BJ (cell line): ENCODE results near the gene ZNF500. TPM values are rescaled to one million over a fixed set of nuclear protein-coding genes. Genes with fewer than 3 reads are reported as not detected.

Experiments used
- CTCF ChIA-PET: fragments of 350-600 bp; formaldehyde crosslinking; extraction: SDS; loops from one replicate; lab custom pipeline; 2021; ENCODE audit warnings: antibody characterized with exemption, inconsistent platforms; lab: Yijun Ruan, JAX
- POLR2A ChIA-PET: fragments of 300-600 bp; sonication (Branson Sonifier 250); formaldehyde crosslinking; extraction: SDS; loops from one replicate; lab custom pipeline; 2021; ENCODE audit warnings: antibody characterized with exemption; lab: Charles Lee
- DNase-seq: peaks from one replicate; pipeline ENCODE4 v3.0.0-alpha.2; 2011; ENCODE audit warnings: low read depth
- H3K27me3 ChIP-seq: 2 replicates; pipeline ENCODE4 v1.6.0; 2011; ENCODE audit warnings: low read length; ENCODE audit not compliant: control insufficient read depth, insufficient read depth
- H3K36me3 ChIP-seq: 2 replicates; pipeline ENCODE4 v1.5.1; 2011; ENCODE audit warnings: low read length; ENCODE audit not compliant: control insufficient read depth, insufficient read depth
- H3K4me3 ChIP-seq: 2 replicates; pipeline ENCODE4 v1.5.1; 2011; ENCODE audit warnings: low read depth, mild to moderate bottlenecking, control low read depth, low read length
- CTCF ChIP-seq: IDR thresholded peaks from 2 replicates; pipeline ENCODE4 v1.5.1; 2011; ENCODE audit warnings: low read depth, mild to moderate bottlenecking, control low read depth, inconsistent platforms, low read length, moderate library complexity; ENCODE audit not compliant: insufficient read depth
- polyA plus RNA-seq: library from polyadenylated mRNA; depleted of rRNA; stranded (reverse); fragments of >200 nt; gene quantifications from 2 replicates; pipeline ENCODE4 v1.2.3, GENCODE V29; 2011

The ZNF500 gene
- polyA plus RNA-seq, 1 experiment = 6.5 TPM

- peaks cover 27% of the 10 kb centered on the region for H3K36me3 ChIP-seq
- DNase-seq = no peak
- POLR2A ChIA-PET = no interaction called here
- CTCF ChIA-PET = no interaction called here
- no peaks in the 10 kb centered on the region for H3K27me3 ChIP-seq
- no peak overlapping the region for H3K4me3 ChIP-seq
- TF ChIP-seq CTCF = no peak
Observed at GRCh38 chr16:4752351-4753100, 14.4 kb downstream of the ZNF500 start.

GRCh38 chr16:4750896-4751295, 16.1 kb downstream of the ZNF500 start:
- peaks cover 25% of the 10 kb centered on the region for H3K36me3 ChIP-seq
- POLR2A ChIA-PET = no interaction called here
- TF ChIP-seq CTCF = no peak
- no peak overlapping the region for H3K4me3 ChIP-seq
- no peak for DNase-seq
- CTCF ChIA-PET = no interaction called here
- no peaks in the 10 kb centered on the region for H3K27me3 ChIP-seq

- no peak for TF ChIP-seq CTCF
- ChIA-PET CTCF (no interaction called here), POLR2A (no interaction called here)
- Histone ChIP-seq H3K36me3 (peaks cover 21% of the 10 kb centered on the region), H3K27me3 (no peaks in the 10 kb centered on the region), H3K4me3 (no peak overlapping the region)
- no peak for DNase-seq
Observed at GRCh38 chr16:4749700-4750257, 17.2 kb downstream of the ZNF500 start.

- H3K4me3 ChIP-seq = no peak overlapping the region
- ChIA-PET CTCF (no interaction called here), POLR2A (no interaction called here)
- no peak for DNase-seq
- peaks cover 21% of the 10 kb centered on the region for H3K36me3 ChIP-seq
- H3K27me3 ChIP-seq = no peaks in the 10 kb centered on the region
- no peak for TF ChIP-seq CTCF
Observed at GRCh38 chr16:4748682-4749411, 18.1 kb downstream of the ZNF500 start.

- DNase-seq = no peak
- Histone ChIP-seq H3K4me3 (no peak overlapping the region), H3K36me3 (peaks cover 19% of the 10 kb centered on the region), H3K27me3 (no peaks in the 10 kb centered on the region)
- CTCF ChIA-PET = interaction anchor here (1.1 to 1.8 kb wide), 3 partner anchors 11 to 208 kb away, joined by 3 to 5 read pairs (median 3); no protein-coding TSS in a partner anchor
- no peak for TF ChIP-seq CTCF
- POLR2A ChIA-PET = no interaction called here
Observed at GRCh38 chr16:4747906-4748681, 18.9 kb downstream of the ZNF500 start.
